Measurements from ENCODE around the gene ZNF407. TPM values are rescaled to one million over a fixed set of nuclear protein-coding genes. Genes with fewer than 3 reads are reported as not detected.
"Not testable (repeated sequence)": the region's sequence is repeated elsewhere in the genome, so short reads cannot be mapped to it uniquely, and the experiment has no call there.

The ZNF407 gene
- total RNA-seq, 1 experiment from 2014 or later = 8.2 TPM

- DNase-seq (ENCODE audit: low read depth) = no peak
Measured at GRCh38 chr18:74967438-74967837, 369.8 kb downstream of the ZNF407 start.

- DNase-seq (ENCODE audit: low read depth) = no peak
Measured at GRCh38 chr18:74967979-74968378, 370.3 kb downstream of the ZNF407 start.

- DNase-seq (ENCODE audit: low read depth) = not testable (repeated sequence)
Measured at GRCh38 chr18:74971358-74971757, 373.7 kb downstream of the ZNF407 start.

- DNase-seq (ENCODE audit: low read depth) = not testable (repeated sequence)
Measured at GRCh38 chr18:74971776-74972175, 374.1 kb downstream of the ZNF407 start.

- no peak for DNase-seq (ENCODE audit: low read depth)
Measured at GRCh38 chr18:74972354-74972753, 374.7 kb downstream of the ZNF407 start.

- no peak for DNase-seq (ENCODE audit: low read depth)
Measured at GRCh38 chr18:74975001-74975400, 377.3 kb downstream of the ZNF407 start.

GRCh38 chr18:74976331-74976909 is 378.8 kb downstream of the ZNF407 start:
- no peak for DNase-seq (ENCODE audit: low read depth)

GRCh38 chr18:74977041-74977440 is 379.4 kb downstream of the ZNF407 start:
- DNase-seq (ENCODE audit: low read depth) = no peak

GRCh38 chr18:74980669-74981068 is 383.0 kb downstream of the ZNF407 start:
- no peak for DNase-seq (ENCODE audit: low read depth)

GRCh38 chr18:74981476-74981875 is 383.8 kb downstream of the ZNF407 start:
- no peak for DNase-seq (ENCODE audit: low read depth)

GRCh38 chr18:74982946-74983635 is 385.4 kb downstream of the ZNF407 start:
- DNase-seq (ENCODE audit: low read depth) = no peak

GRCh38 chr18:74989134-74989533 is 391.5 kb downstream of the ZNF407 start:
- no peak for DNase-seq (ENCODE audit: low read depth)

- no peak for DNase-seq (ENCODE audit: low read depth)
Measured at GRCh38 chr18:74990563-74991081, 393.0 kb downstream of the ZNF407 start.

GRCh38 chr18:74994502-74995418 is 397.1 kb downstream of the ZNF407 start:
- peak; percentile 53 for DNase-seq (ENCODE audit: low read depth)

GRCh38 chr18:74995419-74995736 is 397.7 kb downstream of the ZNF407 start:
- no peak for DNase-seq (ENCODE audit: low read depth)

- DNase-seq (ENCODE audit: low read depth) = no peak
Measured at GRCh38 chr18:74996055-74996454, 398.4 kb downstream of the ZNF407 start.

GRCh38 chr18:74996996-74997395 is 399.3 kb downstream of the ZNF407 start:
- DNase-seq (ENCODE audit: low read depth) = no peak

GRCh38 chr18:75000920-75001319 is 403.2 kb downstream of the ZNF407 start:
- no peak for DNase-seq (ENCODE audit: low read depth)

GRCh38 chr18:75003039-75003438 is 405.4 kb downstream of the ZNF407 start:
- no peak for DNase-seq (ENCODE audit: low read depth)

GRCh38 chr18:75003764-75004690 is 406.4 kb downstream of the ZNF407 start:
- no peak for DNase-seq (ENCODE audit: low read depth)

- no peak for DNase-seq (ENCODE audit: low read depth)
Measured at GRCh38 chr18:75005626-75006025, 408.0 kb downstream of the ZNF407 start.
